Fibroblast of pulmonary artery (primary cell): ENCODE results near the gene PCGF2.

ENCODE experiments used
- DNase-seq: peaks from one replicate; pipeline ENCODE4 v3.0.0-alpha.2; 2010; ENCODE audit warnings: low read depth
- H3K4me3 ChIP-seq: replicated peaks from 2 replicates; pipeline ENCODE4 v1.5.1; 2011; ENCODE audit warnings: low read depth, mild to moderate bottlenecking, control low read depth, low read length, moderate library complexity
- CTCF ChIP-seq: IDR thresholded peaks from 2 replicates; pipeline ENCODE4 v1.5.1; 2011; ENCODE audit warnings: mild to moderate bottlenecking, control low read depth, low read length, inconsistent platforms; ENCODE audit errors: missing control alignments

PCGF2 gene

GRCh38 chr17:38701504-38702165 lies 46.5 kb downstream of the PCGF2 start:
- peak overlapping the region; percentile 77 for H3K4me3 ChIP-seq
- no peak for TF ChIP-seq CTCF
- DNase-seq, result peak; percentile 70

GRCh38 chr17:38698760-38699159 lies 49.4 kb downstream of the PCGF2 start:
- H3K4me3 ChIP-seq, result no peak overlapping the region
- no peak for DNase-seq
- TF ChIP-seq CTCF, result no peak

GRCh38 chr17:38697061-38697820 lies 50.9 kb downstream of the PCGF2 start:
- no peak for TF ChIP-seq CTCF
- no peak for DNase-seq
- no peak overlapping the region for H3K4me3 ChIP-seq

DNA sequence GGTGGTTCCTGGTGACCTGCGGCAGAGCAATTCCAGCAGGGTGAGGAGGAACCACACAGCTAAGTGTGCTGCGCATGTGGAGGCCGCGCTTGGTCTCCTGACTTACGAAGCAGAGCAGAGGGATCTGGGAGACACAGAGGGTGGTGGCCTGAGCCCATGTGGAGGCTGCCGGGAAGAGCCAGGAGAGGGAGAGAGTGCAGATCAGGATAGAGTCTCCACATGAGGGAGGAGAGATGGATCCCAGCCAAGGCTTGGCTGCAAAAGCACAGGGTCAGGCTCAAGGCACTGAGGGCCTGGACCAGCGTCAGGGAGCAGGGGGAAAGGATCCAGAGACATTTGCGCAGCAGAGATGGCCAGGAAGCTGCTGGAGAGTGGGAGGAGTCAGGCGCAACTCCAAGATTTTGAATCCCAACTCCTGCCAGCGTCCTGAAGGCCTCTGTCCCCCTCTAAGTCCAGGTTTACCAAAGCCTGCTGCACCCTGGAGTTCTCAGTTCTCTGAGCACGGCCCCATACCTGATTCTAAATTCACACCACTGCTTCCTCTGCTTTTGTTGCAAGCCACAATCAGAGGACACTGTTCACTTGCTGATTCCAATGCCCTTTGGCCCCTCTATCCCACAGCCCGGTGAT lies 54.3 kb downstream of the PCGF2 start:
- DNase-seq, result peak; percentile 93
- no peak overlapping the region for H3K4me3 ChIP-seq

DNA sequence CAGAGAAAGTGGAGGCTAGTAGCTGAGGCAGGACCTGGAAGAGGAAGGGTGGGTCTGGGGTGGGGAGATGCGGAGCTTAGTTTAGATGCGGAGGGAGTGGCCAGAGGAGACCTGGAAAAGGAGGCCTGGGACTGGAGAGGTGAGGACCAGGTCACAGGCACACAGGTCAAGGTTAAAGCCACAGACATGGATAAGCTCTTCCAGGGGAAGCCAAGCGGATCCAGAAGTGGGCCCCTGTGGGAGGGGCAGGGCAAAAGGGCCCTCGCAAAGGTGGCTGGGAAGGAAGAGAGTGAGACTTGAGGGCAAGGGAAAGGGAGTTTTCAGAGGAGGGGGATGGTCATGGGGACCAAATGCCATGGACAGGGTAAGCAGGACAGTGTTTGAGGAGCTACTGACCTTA lies 57.0 kb downstream of the PCGF2 start:
- H3K4me3 ChIP-seq, result no peak overlapping the region
- no peak for DNase-seq
- TF ChIP-seq CTCF, result no peak

More for the DNA sequence above, 54.3 kb downstream of the PCGF2 start:
- no peak for TF ChIP-seq CTCF

DNA sequence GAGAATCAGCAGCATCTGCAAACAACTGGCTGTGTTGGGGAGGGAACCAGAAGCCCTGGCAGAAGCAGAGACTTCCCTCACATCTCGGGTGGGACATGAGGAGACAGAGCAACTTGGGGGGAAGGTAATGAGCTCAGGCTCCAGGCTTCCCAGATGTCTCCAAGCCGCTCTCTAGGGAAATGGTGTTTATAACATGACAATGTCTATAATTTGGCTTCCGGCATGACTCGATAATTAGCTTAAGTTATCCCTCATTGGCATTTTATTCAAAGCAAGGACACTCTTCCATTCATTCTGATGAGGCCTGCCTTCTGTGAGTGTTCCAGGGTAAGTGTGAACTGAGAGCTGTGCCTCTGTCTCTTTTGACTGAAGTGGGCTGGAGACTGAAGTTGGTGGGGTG lies 57.8 kb downstream of the PCGF2 start:
- DNase-seq, result no peak
- H3K4me3 ChIP-seq, result no peak overlapping the region
- no peak for TF ChIP-seq CTCF

- no peak overlapping the region for H3K4me3 ChIP-seq
- peak; percentile 63 for DNase-seq
- TF ChIP-seq CTCF, result no peak
These were observed 60.9 kb downstream of the PCGF2 start for GRCh38 chr17:38687286-38687685.
